ENCODE data around the gene DACH1. TPM values are rescaled to one million over a fixed set of nuclear protein-coding genes. Genes with fewer than 3 reads are reported as not detected.

DACH1 gene
- total RNA-seq, 2 donors from 2014 or later, result not detected

DNA sequence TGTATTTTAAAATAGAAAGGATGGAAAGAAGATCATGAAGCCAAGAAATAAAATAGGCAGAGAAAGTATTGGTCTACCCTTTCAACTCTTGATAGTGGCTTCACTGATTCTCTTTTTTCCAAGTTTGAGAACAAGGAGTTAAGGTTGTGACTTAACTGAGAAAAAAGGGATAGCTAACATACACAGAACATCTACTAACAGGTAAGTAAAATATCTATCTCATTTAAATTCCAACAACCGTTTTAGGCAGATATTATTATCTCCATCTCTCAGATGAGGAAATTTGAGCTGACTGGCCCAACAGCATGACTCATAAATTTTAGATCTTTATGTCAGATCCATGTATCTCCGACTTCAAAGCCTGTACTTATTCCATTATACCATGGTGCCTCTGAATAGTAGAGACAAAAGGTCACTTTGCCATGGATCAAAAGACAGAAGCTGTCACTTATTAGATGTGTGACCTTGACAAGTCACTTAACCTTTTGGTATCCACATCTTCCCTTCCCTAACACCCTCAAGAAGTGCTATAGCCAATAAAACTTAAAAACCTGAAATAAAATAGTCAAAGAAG lies 152.1 kb downstream of the DACH1 start:
- Mint-ChIP-seq H3K27ac (no peak overlapping the region), H3K36me3 (no peaks in the 10 kb centered on the region), H3K9me3 (no peaks in the 10 kb centered on the region)
- ATAC-seq (no peak), DNase-seq (ENCODE audit: low spot score in 2 of 2) (no peak)

DNA sequence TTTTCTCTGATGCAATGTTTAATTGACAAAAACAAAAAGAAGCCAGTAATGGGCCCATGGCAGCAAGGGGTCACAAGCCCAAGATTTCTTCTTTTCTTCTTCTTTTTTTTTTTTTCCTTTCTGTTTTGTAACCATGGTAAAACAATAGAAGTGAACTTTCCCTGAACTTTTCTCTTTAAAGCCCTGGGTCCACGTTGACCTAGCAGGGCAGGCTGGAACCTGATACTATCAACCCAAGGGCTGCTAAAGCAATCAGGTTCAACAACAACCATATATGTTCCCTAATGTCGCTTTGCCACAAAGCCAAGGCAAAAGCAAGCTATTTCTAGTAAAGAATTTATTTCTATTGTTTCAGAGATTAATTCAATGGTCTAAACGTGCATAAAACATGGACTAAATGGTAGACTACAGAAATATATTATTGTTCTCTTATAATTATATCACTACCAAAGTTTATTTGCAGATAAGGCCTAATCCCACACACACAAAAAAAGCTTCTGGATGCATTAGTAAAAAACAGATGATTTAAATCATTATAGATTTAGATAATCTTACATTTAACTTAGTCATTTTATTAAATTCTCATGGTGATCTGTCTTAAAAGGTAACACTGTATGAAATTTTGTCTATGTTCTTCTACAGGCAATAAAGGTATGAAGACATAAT lies 153.9 kb downstream of the DACH1 start:
- no peak for ATAC-seq
- no peak for DNase-seq (ENCODE audit: low spot score in 2 of 2)
- Mint-ChIP-seq H3K27ac (no peak overlapping the region), H3K9me3 (no peaks in the 10 kb centered on the region), H3K36me3 (no peaks in the 10 kb centered on the region)

- peaks cover 0 to 3% of the 10 kb centered on the region in 2 donors for H3K9me3 Mint-ChIP-seq
- ATAC-seq (no peak), DNase-seq (ENCODE audit: low spot score in 2 of 2) (no peak)
- H3K36me3 Mint-ChIP-seq, result no peaks in the 10 kb centered on the region
- no peak overlapping the region for H3K27ac Mint-ChIP-seq
Measured at GRCh38 chr13:71704656-71705055, 162.3 kb downstream of the DACH1 start.

GRCh38 chr13:71703138-71703537 lies 163.9 kb downstream of the DACH1 start:
- DNase-seq (ENCODE audit: low spot score in 2 of 2), result no peak
- no peak for ATAC-seq
- peaks cover 0 to 3% of the 10 kb centered on the region in 2 donors for H3K9me3 Mint-ChIP-seq
- H3K36me3 Mint-ChIP-seq, result no peaks in the 10 kb centered on the region
- H3K27ac Mint-ChIP-seq, result no peak overlapping the region

- no peaks in the 10 kb centered on the region for H3K36me3 Mint-ChIP-seq
- DNase-seq (ENCODE audit: low spot score in 2 of 2) (no peak), ATAC-seq (no peak)
- H3K9me3 Mint-ChIP-seq, result peaks cover 0 to 2% of the 10 kb centered on the region in 2 donors
- no peak overlapping the region for H3K27ac Mint-ChIP-seq
Measured at GRCh38 chr13:71702253-71702652, 164.8 kb downstream of the DACH1 start.

- Mint-ChIP-seq H3K9me3 (no peaks in the 10 kb centered on the region), H3K36me3 (no peaks in the 10 kb centered on the region), H3K27ac (no peak overlapping the region)
- ATAC-seq (no peak), DNase-seq (ENCODE audit: low spot score in 2 of 2) (no peak)
Measured at GRCh38 chr13:71701741-71702140, 165.3 kb downstream of the DACH1 start.

DNA sequence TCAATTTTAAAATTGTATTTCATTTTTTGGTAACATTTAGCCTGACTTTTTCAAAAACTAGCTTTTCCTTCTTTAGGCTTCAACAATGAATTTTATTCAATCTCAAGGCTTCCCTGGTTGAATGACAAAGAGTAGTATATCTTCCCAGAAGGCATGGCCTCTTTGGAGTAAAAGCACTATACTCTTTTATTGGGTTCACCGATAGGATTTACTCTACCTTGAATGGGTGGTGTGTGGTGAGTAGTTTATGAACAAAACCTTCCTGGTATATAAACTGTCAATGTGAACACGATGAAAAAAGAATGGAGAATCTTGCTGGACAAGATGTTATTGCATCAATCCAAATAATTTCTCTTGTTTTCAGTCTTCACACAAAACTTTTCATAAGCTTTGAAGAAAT lies 167.7 kb downstream of the DACH1 start:
- no peaks in the 10 kb centered on the region for H3K9me3 Mint-ChIP-seq
- no peak overlapping the region for H3K27ac Mint-ChIP-seq
- ATAC-seq, result no peak
- H3K36me3 Mint-ChIP-seq, result no peaks in the 10 kb centered on the region
- no peak for DNase-seq (ENCODE audit: low spot score in 2 of 2)

DNA sequence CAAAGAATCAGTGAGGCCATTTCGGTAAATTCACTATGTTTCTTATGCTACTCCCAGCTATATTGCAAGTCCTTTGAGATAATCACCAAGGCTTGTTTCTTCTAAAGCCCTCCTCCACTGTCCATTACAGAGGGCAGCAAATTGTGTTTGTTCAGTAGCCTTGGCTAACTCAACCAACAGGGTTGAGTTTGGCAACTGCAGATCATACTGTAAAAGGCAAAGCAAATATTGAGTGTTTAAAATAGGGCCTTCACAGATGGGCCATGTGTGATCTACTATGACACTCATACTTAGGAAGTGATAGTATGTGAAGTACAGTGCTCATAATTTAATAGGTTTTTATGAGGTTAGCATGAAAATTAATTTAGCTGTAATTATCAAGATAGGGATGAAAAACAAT lies 171.3 kb downstream of the DACH1 start:
- no peak overlapping the region for H3K27ac Mint-ChIP-seq
- no peaks in the 10 kb centered on the region for H3K9me3 Mint-ChIP-seq
- no peaks in the 10 kb centered on the region for H3K36me3 Mint-ChIP-seq
- DNase-seq (ENCODE audit: low spot score in 2 of 2) (no peak), ATAC-seq (no peak)

DNA sequence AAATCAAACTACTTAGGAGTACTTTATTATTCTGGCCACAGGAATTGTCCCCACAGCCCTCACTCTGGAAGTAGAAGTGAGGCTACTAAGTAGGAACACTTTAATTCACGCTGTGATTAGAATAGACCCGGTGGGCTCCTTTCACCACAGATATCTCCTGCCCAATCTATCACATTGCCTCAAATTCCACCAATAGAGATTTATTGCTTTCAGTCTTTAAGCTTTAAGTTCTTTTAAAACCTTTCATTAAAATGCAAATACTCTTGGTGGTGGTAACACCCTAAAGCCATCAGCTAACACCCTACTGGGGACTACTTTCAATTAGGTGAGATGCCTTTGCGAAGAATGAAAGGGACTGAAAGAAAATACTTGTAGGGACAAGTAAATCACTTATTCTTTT lies 181.9 kb downstream of the DACH1 start:
- Mint-ChIP-seq H3K36me3 (no peaks in the 10 kb centered on the region), H3K27ac (no peak overlapping the region), H3K9me3 (peaks cover 0 to 10% of the 10 kb centered on the region in 2 donors)
- DNase-seq (ENCODE audit: low spot score in 2 of 2), result no peak
- no peak for ATAC-seq

DNA sequence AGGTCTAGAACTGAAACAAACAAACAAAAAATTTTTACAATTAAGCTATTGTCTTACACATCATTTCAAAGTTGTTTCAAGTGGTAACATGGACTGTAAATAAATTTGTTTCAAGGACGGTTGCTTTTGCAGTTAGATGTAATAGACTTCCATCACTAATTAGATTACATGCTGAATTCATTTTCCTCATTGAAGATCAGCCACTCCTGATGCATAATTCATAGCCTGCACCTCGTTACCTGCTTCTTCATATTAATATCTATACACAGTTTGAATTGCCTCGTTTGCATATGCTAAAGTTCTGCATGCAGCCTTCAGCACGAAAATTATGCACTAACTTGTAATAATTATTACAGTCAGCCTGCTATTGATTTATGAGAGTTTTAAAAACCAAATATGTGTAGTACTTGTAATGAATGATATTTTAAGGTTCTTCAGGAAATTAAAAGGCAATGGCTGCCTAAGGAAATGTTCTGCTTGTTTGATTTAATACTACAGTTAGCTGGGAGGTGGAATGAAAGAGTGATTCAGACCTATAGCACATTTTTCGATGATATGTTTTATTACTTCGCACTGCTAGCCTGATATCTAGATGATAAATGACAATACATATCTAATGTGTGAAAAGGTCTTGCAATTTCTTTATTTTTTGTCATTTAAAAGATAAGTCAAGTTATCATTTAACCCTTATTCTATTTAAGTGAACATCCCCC lies 184.9 kb downstream of the DACH1 start:
- ATAC-seq, result no peak
- H3K27ac Mint-ChIP-seq, result no peak overlapping the region

DNA sequence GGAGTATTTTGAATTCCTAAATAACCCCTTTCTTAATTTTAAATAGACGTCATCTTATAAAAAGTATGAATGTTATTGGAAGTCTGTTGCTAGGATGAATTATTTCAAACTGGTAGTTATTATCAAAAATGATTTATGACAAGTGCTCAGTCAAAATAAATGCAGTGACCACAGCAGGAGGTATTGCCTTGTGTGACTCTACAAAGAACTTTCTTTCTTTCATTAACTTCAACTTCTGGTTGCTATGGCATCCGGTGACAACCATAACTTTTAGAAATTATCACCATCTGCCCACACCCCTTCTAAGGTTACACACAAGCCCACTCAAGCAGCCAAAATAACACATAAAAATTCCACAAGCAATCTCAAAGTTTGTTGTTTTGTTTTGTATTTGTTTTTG lies 189.9 kb downstream of the DACH1 start:
- no peaks in the 10 kb centered on the region for H3K36me3 Mint-ChIP-seq

More for the DNA sequence above, 184.9 kb downstream of the DACH1 start:
- H3K36me3 Mint-ChIP-seq, result no peaks in the 10 kb centered on the region
- DNase-seq (ENCODE audit: low spot score in 2 of 2), result no peak
- H3K9me3 Mint-ChIP-seq, result peaks cover 0 to 10% of the 10 kb centered on the region in 2 donors

DNA sequence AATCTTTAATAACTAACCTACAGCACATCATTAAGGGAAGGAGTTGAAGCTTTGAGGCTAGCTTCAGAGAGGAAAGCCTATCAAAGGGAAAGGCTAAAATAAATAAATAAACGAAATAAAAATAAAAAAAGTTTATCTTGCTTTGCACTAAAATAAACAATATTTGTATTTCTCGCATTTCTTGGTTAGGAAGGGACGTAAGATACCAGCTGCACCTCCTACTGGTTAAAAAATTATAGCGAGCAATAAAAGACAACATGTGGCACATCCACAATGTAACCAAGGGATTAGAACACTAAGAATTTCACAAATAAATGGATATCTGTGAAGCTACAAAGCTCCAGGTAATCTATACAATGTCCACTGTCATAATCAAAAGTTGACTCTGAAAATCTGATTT lies 194.5 kb downstream of the DACH1 start:
- no peak for DNase-seq (ENCODE audit: low spot score in 2 of 2)
- no peaks in the 10 kb centered on the region for H3K36me3 Mint-ChIP-seq
- no peak overlapping the region for H3K27ac Mint-ChIP-seq
- H3K9me3 Mint-ChIP-seq, result no peaks in the 10 kb centered on the region
- ATAC-seq, result no peak

More for the DNA sequence above, 189.9 kb downstream of the DACH1 start:
- DNase-seq (ENCODE audit: low spot score in 2 of 2) (no peak), ATAC-seq (no peak)
- Mint-ChIP-seq H3K9me3 (no peaks in the 10 kb centered on the region), H3K27ac (no peak overlapping the region)

GRCh38 chr13:71663431-71663830 lies 203.6 kb downstream of the DACH1 start:
- H3K9me3 Mint-ChIP-seq, result no peaks in the 10 kb centered on the region
- H3K27ac Mint-ChIP-seq, result no peak overlapping the region
- H3K36me3 Mint-ChIP-seq, result no peaks in the 10 kb centered on the region
- DNase-seq (ENCODE audit: low spot score in 2 of 2), result no peak
- ATAC-seq, result no peak

DNA sequence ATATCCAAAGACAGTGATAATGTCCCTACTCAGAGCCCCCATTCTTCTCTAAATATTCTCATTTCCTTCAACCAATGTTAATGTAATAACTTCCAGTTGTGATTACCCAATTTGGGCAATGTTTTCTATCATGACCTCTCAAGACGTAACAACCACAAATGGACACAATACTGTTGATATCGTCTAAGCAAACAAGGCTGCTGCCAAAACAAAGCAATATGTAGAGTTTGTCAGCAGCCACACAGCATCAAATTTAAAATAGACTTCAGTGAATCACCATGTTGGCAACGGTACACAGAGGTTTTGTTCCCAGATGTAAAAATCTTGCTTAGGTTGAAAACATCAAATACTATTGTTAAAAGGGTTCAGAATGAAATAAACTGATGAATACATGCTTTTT lies 205.1 kb downstream of the DACH1 start:
- DNase-seq (ENCODE audit: low spot score in 2 of 2) (no peak), ATAC-seq (no peak)
- Mint-ChIP-seq H3K27ac (no peak overlapping the region), H3K9me3 (no peaks in the 10 kb centered on the region), H3K36me3 (no peaks in the 10 kb centered on the region)

DNA sequence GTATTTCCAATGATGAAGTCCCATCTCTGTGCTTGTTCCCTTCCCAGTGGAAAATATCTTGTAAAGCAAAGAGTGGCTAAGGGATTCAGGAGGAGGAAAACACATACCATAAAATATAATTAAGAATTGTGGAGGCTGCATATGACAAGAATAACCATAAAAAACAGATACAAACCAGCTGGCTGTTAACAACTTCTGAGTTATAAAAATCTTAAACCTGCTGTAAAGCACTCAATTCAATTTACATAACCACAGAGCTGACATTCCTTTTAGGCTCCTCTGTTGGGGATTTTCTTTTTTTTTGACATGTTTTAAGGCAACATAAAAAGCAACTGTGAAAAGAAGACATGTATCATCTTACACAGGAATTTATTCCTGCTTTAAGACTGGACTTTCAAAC lies 207.6 kb downstream of the DACH1 start:
- no peak for ATAC-seq
- Mint-ChIP-seq H3K36me3 (no peaks in the 10 kb centered on the region), H3K27ac (no peak overlapping the region), H3K9me3 (no peaks in the 10 kb centered on the region)
- DNase-seq (ENCODE audit: low spot score in 2 of 2), result no peak

DNA sequence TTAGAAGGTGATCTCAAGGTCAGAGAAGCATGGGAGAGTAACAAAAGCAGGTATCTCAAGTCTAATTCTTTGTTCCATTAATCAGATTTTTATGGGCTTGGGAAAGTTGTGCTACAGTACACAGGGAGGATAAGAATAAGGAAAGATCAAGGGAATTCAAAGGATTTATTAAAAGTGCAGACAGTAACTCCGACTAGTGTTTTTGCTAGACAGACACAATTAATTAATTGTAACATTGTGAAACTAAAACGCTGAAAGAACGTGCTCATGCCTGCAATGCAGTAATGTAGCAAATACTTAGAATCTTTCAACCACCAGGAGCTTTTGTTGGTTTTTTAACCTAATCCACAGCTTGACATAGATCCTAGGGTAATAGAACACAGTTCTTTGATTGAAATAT lies 221.5 kb downstream of the DACH1 start:
- H3K27ac Mint-ChIP-seq, result no peak overlapping the region
- peaks cover 0 to 4% of the 10 kb centered on the region in 2 donors for H3K9me3 Mint-ChIP-seq
- ATAC-seq (no peak), DNase-seq (ENCODE audit: low spot score in 2 of 2) (no peak)
- no peaks in the 10 kb centered on the region for H3K36me3 Mint-ChIP-seq

DNA sequence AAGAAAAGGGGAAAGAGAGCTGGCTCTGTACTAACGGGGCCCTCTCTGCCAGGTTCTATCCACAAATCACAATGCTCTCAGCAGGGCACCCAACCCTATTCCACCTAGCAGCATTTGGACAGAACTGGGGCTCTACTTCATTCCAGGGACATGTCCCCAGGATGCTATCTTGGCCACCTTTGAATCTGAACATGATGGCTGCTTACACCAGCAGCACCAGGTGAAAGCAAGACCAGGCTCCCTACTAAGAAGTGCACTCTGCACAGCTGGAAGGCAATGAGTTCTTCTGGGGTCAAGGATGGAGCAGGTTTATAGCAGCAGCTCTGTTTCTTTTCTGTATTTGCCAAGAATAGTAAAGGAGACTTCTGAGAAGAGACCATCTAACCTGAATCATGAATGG lies 222.4 kb downstream of the DACH1 start:
- H3K27ac Mint-ChIP-seq, result no peak overlapping the region
- ATAC-seq, result no peak

GRCh38 chr13:71643448-71643860 lies 223.6 kb downstream of the DACH1 start:
- peaks cover 0 to 4% of the 10 kb centered on the region in 2 donors for H3K9me3 Mint-ChIP-seq
- H3K36me3 Mint-ChIP-seq, result no peaks in the 10 kb centered on the region
- no peak overlapping the region for H3K27ac Mint-ChIP-seq
- ATAC-seq (no peak), DNase-seq (ENCODE audit: low spot score in 2 of 2) (no peak)

More for the DNA sequence above, 222.4 kb downstream of the DACH1 start:
- H3K9me3 Mint-ChIP-seq, result peaks cover 0 to 4% of the 10 kb centered on the region in 2 donors
- no peaks in the 10 kb centered on the region for H3K36me3 Mint-ChIP-seq
- DNase-seq (ENCODE audit: low spot score in 2 of 2), result no peak
